Measurements from ENCODE around the gene STRA6. TPM values are rescaled to one million over a fixed set of nuclear protein-coding genes. Genes with fewer than 3 reads are reported as not detected.
"Not testable (repeated sequence)": the region's sequence is repeated elsewhere in the genome, so short reads cannot be mapped to it uniquely, and the experiment has no call there.

STRA6 gene
- total RNA-seq, 1 donor from 2014 or later, result 111 TPM

GRCh38 chr15:74170071-74170844 lies 32.3 kb downstream of the STRA6 start:
- no peak overlapping the region for H3K4me3 Mint-ChIP-seq
- peaks cover 9% of the 10 kb centered on the region for H3K27me3 Mint-ChIP-seq (ENCODE audit: low read depth)
- H3K9me3 Mint-ChIP-seq, result no peaks in the 10 kb centered on the region
- H3K36me3 Mint-ChIP-seq, result no peaks in the 10 kb centered on the region
- no peak for TF ChIP-seq CTCF (IDR thresholded peaks at IDR 0.05; ENCODE audit: unreplicated experiment)
- peak overlapping the region; percentile 27 for H3K27ac Mint-ChIP-seq
- peak in 1 of 2 experiments; percentile 36 for DNase-seq (ENCODE audit: low spot score in 2 of 2, unreplicated experiment in 2 of 2)
- peaks cover 37% of the 10 kb centered on the region for H3K4me1 Mint-ChIP-seq

DNA sequence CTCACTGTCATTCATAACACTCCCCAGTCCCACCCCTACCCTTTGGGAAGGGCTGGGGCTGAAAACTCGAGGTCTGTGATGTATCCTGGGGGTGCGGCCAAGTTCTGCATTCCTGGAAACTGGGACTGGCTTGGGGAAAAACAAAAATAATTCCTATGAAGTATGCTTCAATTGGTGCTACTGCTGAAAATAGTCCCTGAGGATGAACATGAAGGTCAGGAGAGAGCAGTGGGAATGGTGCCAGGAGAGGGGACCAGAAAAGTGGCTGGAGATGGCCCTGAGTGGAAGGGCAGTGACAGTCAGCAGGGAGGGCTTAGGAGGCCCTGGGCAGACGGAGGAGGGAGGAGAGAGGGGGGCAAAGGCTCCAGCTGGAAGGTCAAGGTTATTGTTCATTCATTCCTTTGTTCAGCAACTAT lies 33.9 kb downstream of the STRA6 start:
- TF ChIP-seq CTCF (IDR thresholded peaks at IDR 0.05; ENCODE audit: unreplicated experiment), result no peak
- Mint-ChIP-seq H3K4me1 (peaks cover 30% of the 10 kb centered on the region), H3K4me3 (no peak overlapping the region), H3K27me3 (ENCODE audit: low read depth) (peaks cover 20% of the 10 kb centered on the region), H3K27ac (no peak overlapping the region), H3K9me3 (peaks cover 4% of the 10 kb centered on the region), H3K36me3 (no peaks in the 10 kb centered on the region)
- no peak for DNase-seq (ENCODE audit: low spot score in 2 of 2, unreplicated experiment in 2 of 2)

DNA sequence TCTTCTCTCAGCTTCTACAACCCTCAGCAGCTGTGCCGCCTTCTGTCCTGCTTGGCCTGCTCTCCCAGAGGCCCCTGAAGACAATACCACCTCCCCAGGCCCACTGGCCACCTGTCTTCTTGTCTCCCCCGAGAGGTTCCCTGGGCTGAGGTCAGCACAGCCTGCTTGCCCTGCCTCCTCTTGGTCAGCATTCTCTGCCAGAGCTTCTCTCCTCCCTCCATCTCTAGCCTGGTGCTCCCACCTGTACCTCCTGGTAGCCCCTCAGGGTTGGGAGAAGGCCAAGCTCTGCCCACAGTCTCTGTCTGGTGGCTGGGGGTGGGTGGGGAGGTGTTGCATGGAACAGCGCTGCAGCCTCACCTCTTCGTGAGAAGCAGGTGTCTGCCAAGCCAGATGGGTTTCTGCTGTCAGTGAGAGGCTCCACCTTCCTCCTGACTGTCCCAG lies 34.7 kb downstream of the STRA6 start:
- Mint-ChIP-seq H3K27ac (no peak overlapping the region), H3K27me3 (ENCODE audit: low read depth) (peaks cover 22% of the 10 kb centered on the region), H3K4me1 (peaks cover 23% of the 10 kb centered on the region), H3K9me3 (peaks cover 4% of the 10 kb centered on the region), H3K4me3 (no peak overlapping the region), H3K36me3 (no peaks in the 10 kb centered on the region)
- peak in 1 of 2 experiments; percentile 36 for DNase-seq (ENCODE audit: low spot score in 2 of 2, unreplicated experiment in 2 of 2)
- no peak for TF ChIP-seq CTCF (IDR thresholded peaks at IDR 0.05; ENCODE audit: unreplicated experiment)

DNA sequence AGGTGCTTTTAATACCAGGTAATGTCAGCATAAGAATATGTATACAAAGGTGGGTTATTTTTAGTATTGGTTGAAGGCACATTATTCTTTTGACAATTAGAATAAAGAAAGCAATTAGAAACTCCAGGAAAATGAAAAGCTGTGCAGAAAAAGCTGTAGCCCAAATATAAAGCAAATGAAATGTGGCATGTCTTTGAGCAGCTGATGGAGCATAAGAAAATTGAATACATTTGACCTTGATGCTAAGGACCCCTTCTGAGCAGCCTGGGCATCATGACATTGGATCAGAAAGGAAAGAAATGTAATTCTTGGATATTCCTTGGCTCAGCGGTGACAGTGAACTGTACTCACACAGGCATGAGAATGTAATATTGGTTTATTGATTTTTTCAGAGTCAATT lies 37.1 kb downstream of the STRA6 start:
- H3K4me1 Mint-ChIP-seq, result peaks cover 11% of the 10 kb centered on the region
- no peak for TF ChIP-seq CTCF (IDR thresholded peaks at IDR 0.05; ENCODE audit: unreplicated experiment)
- H3K36me3 Mint-ChIP-seq, result no peaks in the 10 kb centered on the region
- no peak for DNase-seq (ENCODE audit: low spot score in 2 of 2, unreplicated experiment in 2 of 2)
- peaks cover 4% of the 10 kb centered on the region for H3K9me3 Mint-ChIP-seq
- peaks cover 27% of the 10 kb centered on the region for H3K27me3 Mint-ChIP-seq (ENCODE audit: low read depth)
- no peak overlapping the region for H3K27ac Mint-ChIP-seq
- no peak overlapping the region for H3K4me3 Mint-ChIP-seq

GRCh38 chr15:74162195-74162536 lies 40.4 kb downstream of the STRA6 start:
- DNase-seq (ENCODE audit: low spot score in 2 of 2, unreplicated experiment in 2 of 2); H3K36me3 Mint-ChIP-seq; H3K4me3 Mint-ChIP-seq; H3K4me1 Mint-ChIP-seq; H3K27ac Mint-ChIP-seq; H3K9me3 Mint-ChIP-seq: not testable (repeated sequence)
- peaks cover 22% of the 10 kb centered on the region for H3K27me3 Mint-ChIP-seq (ENCODE audit: low read depth)

DNA sequence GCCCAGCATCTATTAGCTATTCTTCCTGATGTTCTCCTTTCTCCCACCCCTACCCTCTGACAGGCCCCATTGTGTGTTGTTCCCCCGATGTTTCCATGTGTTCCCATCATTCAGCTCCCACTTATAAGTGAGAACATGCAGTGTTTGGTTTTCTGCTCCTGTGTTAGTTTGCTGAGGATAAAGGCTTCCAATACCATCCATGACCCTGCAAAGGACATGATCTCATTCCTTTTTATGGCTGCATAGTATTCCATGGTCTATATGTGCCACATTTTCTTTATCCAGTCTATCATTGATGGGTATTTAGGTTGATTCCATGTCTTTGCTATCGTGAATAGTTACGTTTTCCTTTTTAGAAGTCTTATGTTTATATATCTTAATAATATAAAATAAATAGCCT lies 42.2 kb downstream of the STRA6 start:
- Mint-ChIP-seq H3K4me1 (peaks cover 17% of the 10 kb centered on the region), H3K27me3 (ENCODE audit: low read depth) (peaks cover 23% of the 10 kb centered on the region)
- H3K9me3 Mint-ChIP-seq; DNase-seq (ENCODE audit: low spot score in 2 of 2, unreplicated experiment in 2 of 2); H3K4me3 Mint-ChIP-seq; H3K27ac Mint-ChIP-seq; H3K36me3 Mint-ChIP-seq: not testable (repeated sequence)
